HFF-Myc (cell line): ENCODE measurements around the gene HOXA5.

Source experiments
- DNase-seq: peaks from one replicate; pipeline ENCODE4 v3.0.0-alpha.2; 2011; ENCODE audit warnings: low read depth; ENCODE audit errors: extremely low read depth
- H3K4me3 ChIP-seq: replicated peaks from 2 replicates; pipeline ENCODE4 v1.5.1; 2011; ENCODE audit warnings: low read depth, mild to moderate bottlenecking, control low read depth, low read length
- TF ChIP-seq, protein P1 (sequence below): IDR thresholded peaks from 2 replicates; pipeline ENCODE4 v1.5.1; 2012; ENCODE audit warnings: mild to moderate bottlenecking, low read depth, low read length, control low read depth; ENCODE audit errors: missing control alignments

The HOXA5 gene

GRCh38 chr7:27176962-27177794, 33.7 kb upstream of the HOXA5 start:
- TF ChIP-seq, protein P1, sequence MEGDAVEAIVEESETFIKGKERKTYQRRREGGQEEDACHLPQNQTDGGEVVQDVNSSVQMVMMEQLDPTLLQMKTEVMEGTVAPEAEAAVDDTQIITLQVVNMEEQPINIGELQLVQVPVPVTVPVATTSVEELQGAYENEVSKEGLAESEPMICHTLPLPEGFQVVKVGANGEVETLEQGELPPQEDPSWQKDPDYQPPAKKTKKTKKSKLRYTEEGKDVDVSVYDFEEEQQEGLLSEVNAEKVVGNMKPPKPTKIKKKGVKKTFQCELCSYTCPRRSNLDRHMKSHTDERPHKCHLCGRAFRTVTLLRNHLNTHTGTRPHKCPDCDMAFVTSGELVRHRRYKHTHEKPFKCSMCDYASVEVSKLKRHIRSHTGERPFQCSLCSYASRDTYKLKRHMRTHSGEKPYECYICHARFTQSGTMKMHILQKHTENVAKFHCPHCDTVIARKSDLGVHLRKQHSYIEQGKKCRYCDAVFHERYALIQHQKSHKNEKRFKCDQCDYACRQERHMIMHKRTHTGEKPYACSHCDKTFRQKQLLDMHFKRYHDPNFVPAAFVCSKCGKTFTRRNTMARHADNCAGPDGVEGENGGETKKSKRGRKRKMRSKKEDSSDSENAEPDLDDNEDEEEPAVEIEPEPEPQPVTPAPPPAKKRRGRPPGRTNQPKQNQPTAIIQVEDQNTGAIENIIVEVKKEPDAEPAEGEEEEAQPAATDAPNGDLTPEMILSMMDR = no peak
- DNase-seq = no peak
- H3K4me3 ChIP-seq = peak overlapping the region; percentile 83

DNA sequence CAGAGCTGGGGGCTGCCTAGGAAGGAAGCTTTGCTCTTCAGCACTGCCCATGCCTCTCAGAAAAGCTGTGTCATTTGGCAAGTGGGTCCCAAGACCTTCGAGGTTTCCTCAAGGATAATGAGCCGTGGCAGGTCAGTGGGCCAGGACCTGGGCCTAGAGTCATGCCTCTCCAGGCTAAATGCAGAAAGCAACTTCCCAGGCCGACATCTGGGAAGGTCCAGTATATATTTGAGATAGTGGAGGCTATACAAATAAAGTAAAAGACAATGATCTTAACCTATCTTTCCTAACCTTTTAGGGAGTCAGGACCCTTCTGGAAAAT, 33.0 kb upstream of the HOXA5 start:
- H3K4me3 ChIP-seq = peak overlapping the region; percentile 83
- TF ChIP-seq, protein P1 = no peak
- no peak for DNase-seq

DNA sequence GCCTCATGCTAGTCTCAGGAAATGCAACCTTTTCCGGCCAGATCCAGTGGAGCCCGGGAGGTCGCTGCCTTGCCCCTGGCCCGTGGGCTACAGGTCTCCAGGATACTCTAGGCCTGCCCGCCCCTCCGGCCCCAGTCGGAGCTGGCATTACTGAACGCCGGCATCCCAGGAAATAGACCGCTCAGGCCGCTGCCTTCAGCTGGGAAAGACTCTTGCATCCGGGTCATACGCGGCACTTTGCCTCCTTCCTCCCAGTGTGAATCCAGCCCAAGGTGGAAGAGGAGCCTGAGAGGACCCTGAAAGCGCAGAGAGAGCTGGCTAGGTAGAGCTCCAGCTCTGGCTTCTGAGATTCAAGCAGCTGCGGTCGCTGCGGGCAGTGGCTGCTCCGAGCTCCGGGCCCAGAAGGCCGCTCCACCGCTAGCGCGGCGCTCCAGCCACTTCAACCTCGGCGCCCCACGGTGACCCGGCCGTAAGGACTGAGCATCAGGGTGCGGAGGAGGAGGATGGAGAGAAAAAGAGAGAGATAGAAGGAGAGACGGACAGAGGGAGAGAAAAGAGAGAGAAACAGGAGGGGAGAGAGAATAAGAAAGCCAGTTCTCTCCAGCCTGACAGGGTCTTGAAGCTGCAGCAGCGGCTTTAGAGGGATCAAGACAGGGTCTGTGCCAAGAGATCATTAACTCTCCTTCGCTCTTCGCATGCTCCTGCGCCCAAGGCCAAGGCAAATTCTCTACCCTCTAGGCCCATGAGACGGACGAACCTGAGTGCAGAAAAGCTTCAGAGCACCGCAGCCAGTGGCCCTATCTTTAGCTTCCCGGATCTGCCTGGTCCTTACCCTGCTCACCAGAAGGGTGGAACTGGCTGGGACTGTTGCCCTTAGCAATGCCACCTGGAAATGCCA, 32.4 kb upstream of the HOXA5 start:
- peak overlapping the region; percentile 83 for H3K4me3 ChIP-seq
- no peak for DNase-seq
- TF ChIP-seq, protein P1 = no peak

DNA sequence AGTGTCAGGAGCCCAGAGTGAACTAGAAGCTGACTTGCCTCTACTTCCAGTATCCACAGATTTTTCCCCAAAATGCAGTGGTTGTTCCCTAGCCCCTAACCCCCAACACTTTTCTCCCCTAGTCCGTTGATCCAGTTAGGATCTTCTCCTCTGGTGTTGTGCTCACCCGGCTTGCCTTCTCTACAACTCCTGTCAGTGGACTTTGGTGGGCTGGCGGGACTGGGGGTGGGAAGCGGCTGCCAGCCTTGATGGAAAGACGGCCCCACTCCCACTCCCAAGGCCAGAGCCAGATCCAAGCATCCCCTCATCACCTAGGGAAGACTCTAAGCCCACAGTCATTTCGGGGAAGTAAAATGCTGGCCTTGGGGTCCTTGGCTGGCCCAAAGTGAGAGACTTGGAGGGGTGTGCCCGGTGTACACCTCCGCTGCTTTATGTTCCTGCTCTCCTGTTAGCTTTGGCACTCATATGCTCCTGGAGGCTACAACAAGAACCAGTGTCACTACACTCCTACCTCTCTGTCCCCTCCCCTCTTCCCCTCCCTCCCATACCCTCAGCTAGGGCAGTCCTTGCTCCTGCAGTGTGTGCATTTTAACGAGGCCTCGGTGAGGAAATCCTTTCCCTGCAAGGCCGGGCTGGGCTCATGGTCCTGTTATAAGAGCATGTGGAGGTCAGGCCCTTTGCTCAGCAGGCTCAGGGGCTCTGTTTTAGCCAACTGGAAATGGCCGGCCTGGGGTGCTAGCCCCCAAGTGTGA, 31.6 kb upstream of the HOXA5 start:
- TF ChIP-seq, protein P1 = no peak
- H3K4me3 ChIP-seq = peak overlapping the region; percentile 83
- DNase-seq = no peak

GRCh38 chr7:27173956-27174873, 30.7 kb upstream of the HOXA5 start, which contains the start of gene HOXA10:
TSS of gene HOXA10 (minus strand) at chr7:27174320. CDS start at chr7:27174306, 14 bp downstream.
- TF ChIP-seq, protein P1 = no peak
- H3K4me3 ChIP-seq = peak within 1 kb of the TSS; percentile 83
- DNase-seq = no peak
